HEK293 (cell line): Measurements from ENCODE around the gene ZNF19.

Experiments used
- BCL11A ChIP-seq: fragments of 450-650 bp; formaldehyde crosslinking; IDR thresholded peaks from 2 replicates; pipeline ENCODE4 v1.5.1; 2016; ENCODE audit warnings: low read depth, missing biosample characterization, missing genetic modification characterization
- CTCF ChIP-seq: fragments of 450-650 bp; formaldehyde crosslinking; IDR thresholded peaks from 2 replicates; pipeline ENCODE4 v1.5.1; 2016; ENCODE audit warnings: missing biosample characterization, missing genetic modification characterization
- KLF10 ChIP-seq: fragments of 450-650 bp; IDR thresholded peaks from 2 replicates; pipeline ENCODE4 v1.5.1; 2018; ENCODE audit warnings: missing biosample characterization, mild to moderate bottlenecking, missing genetic modification characterization
- KLF9 ChIP-seq: fragments of 450-650 bp; formaldehyde crosslinking; IDR thresholded peaks from 2 replicates; pipeline ENCODE4 v1.5.1; 2016; ENCODE audit warnings: missing biosample characterization, missing genetic modification characterization, low read depth
- MZF1 ChIP-seq: fragments of 450-650 bp; formaldehyde crosslinking; IDR thresholded peaks from 2 replicates; pipeline ENCODE4 v1.5.1; 2017; ENCODE audit warnings: missing biosample characterization, missing genetic modification characterization, borderline replicate concordance
- OVOL3 ChIP-seq: fragments of 450-650 bp; formaldehyde crosslinking; IDR thresholded peaks from 2 replicates; pipeline ENCODE4 v1.5.1; 2016; ENCODE audit warnings: missing biosample characterization, missing genetic modification characterization
- PBX3 ChIP-seq: sonication (generic); formaldehyde crosslinking; IDR thresholded peaks from 2 replicates; pipeline ENCODE4 v1.8.1; 2022; ENCODE audit warnings: mild to moderate bottlenecking, moderate library complexity, missing genetic modification reagents
- SP7 ChIP-seq: fragments of 450-650 bp; formaldehyde crosslinking; IDR thresholded peaks from 2 replicates; pipeline ENCODE4 v1.5.1; 2016; ENCODE audit warnings: missing biosample characterization, missing genetic modification characterization
- ZBTB11 ChIP-seq: fragments of 450-650 bp; formaldehyde crosslinking; conservative IDR thresholded peaks from 2 replicates; pipeline ENCODE4 v1.5.1; 2016; ENCODE audit warnings: low read depth, missing biosample characterization, missing genetic modification characterization
- ZBTB48 ChIP-seq: fragments of 450-650 bp; formaldehyde crosslinking; IDR thresholded peaks from 2 replicates; pipeline ENCODE4 v1.5.1; 2016; ENCODE audit warnings: missing biosample characterization, missing genetic modification characterization
- ZBTB49 ChIP-seq: fragments of 450-650 bp; formaldehyde crosslinking; IDR thresholded peaks from 2 replicates; pipeline ENCODE4 v1.5.1; 2016; ENCODE audit warnings: missing biosample characterization, missing genetic modification characterization, low read depth
- ZBTB6 ChIP-seq: fragments of 450-650 bp; formaldehyde crosslinking; IDR thresholded peaks from 2 replicates; pipeline ENCODE4 v1.5.1; 2017; ENCODE audit warnings: missing biosample characterization, missing genetic modification characterization
- ZBTB7A ChIP-seq: fragments of 450-650 bp; formaldehyde crosslinking; IDR thresholded peaks from 2 replicates; pipeline ENCODE4 v1.5.1; 2016; ENCODE audit warnings: low read depth, missing biosample characterization, missing genetic modification characterization
- ZFP3 ChIP-seq: fragments of 450-650 bp; formaldehyde crosslinking; IDR thresholded peaks from 2 replicates; pipeline ENCODE4 v1.5.1; 2016; ENCODE audit warnings: low read depth, missing biosample characterization, missing genetic modification characterization
- ZNF169 ChIP-seq: fragments of 450-650 bp; formaldehyde crosslinking; IDR thresholded peaks from 2 replicates; pipeline ENCODE4 v1.5.1; 2016; ENCODE audit warnings: missing biosample characterization, missing genetic modification characterization
- ZNF175 ChIP-seq: fragments of 450-650 bp; formaldehyde crosslinking; IDR thresholded peaks from 2 replicates; pipeline ENCODE4 v1.5.1; 2016; ENCODE audit warnings: missing biosample characterization, missing genetic modification characterization
- ZNF211 ChIP-seq: fragments of 450-650 bp; formaldehyde crosslinking; IDR thresholded peaks from 2 replicates; pipeline ENCODE4 v1.5.1; 2016; ENCODE audit warnings: low read depth, missing biosample characterization, missing genetic modification characterization
- ZNF292 ChIP-seq: fragments of 450-650 bp; formaldehyde crosslinking; IDR thresholded peaks from 2 replicates; pipeline ENCODE4 v1.5.1; 2016; ENCODE audit warnings: low read depth, missing biosample characterization, missing genetic modification characterization, borderline replicate concordance
- ZNF341 ChIP-seq: fragments of 450-650 bp; formaldehyde crosslinking; IDR thresholded peaks from 2 replicates; pipeline ENCODE4; 2016; ENCODE audit warnings: low read depth, missing biosample characterization, missing genetic modification characterization
- ZNF514 ChIP-seq: fragments of 450-650 bp; formaldehyde crosslinking; IDR thresholded peaks from 2 replicates; pipeline ENCODE4 v1.5.1; 2016; ENCODE audit warnings: missing biosample characterization, missing genetic modification characterization
- ZNF521 ChIP-seq: fragments of 450-650 bp; formaldehyde crosslinking; IDR thresholded peaks from 2 replicates; pipeline ENCODE4 v1.5.1; 2017; ENCODE audit warnings: missing biosample characterization, mild to moderate bottlenecking, missing genetic modification characterization
- ZNF548 ChIP-seq: fragments of 450-650 bp; formaldehyde crosslinking; IDR thresholded peaks from 2 replicates; pipeline ENCODE4 v1.5.1; 2016; ENCODE audit warnings: missing biosample characterization, missing genetic modification characterization
- ZNF645 ChIP-seq: fragments of 450-650 bp; formaldehyde crosslinking; IDR thresholded peaks from 2 replicates; pipeline ENCODE4; 2016; ENCODE audit warnings: missing biosample characterization, missing genetic modification characterization
- ZNF792 ChIP-seq: fragments of 450-650 bp; formaldehyde crosslinking; IDR thresholded peaks from 2 replicates; pipeline ENCODE4 v1.5.1; 2016; ENCODE audit warnings: missing biosample characterization, missing genetic modification characterization
- ZNF830 ChIP-seq: fragments of 450-650 bp; IDR thresholded peaks from 2 replicates; pipeline ENCODE4 v1.5.0; 2018; ENCODE audit warnings: missing biosample characterization, missing genetic modification characterization, low read depth, mild to moderate bottlenecking, moderate library complexity

ZNF19 gene

GRCh38 chr16:71461686-71462648 lies 27.2 kb downstream of the ZNF19 start, which contains the start of gene ZNF23 (continued):
- TF ChIP-seq BCL11A (tag by site-specific recombination) (no peak), KLF9 (tag by site-specific recombination) (peak; percentile 34; the same call in 1 of the 2 replicates), ZBTB6 (no peak), MZF1 (tag by site-specific recombination) (no peak), ZNF175 (tag by site-specific recombination) (no peak), ZBTB7A (tag by site-specific recombination) (no peak), ZNF211 (tag by site-specific recombination) (no peak), ZBTB48 (peak; percentile 68), ZNF830 (tag by site-specific recombination) (no peak), ZBTB11 (tag by site-specific recombination) (peak; percentile 95), ZNF548 (tag by site-specific recombination) (no peak), CTCF (peak; percentile 55), ZNF645 (tag by site-specific recombination) (no peak), ZNF292 (tag by site-specific recombination) (no peak), ZNF169 (tag by site-specific recombination) (no peak), ZNF521 (no peak), ZNF341 (peak; percentile 60), ZFP3 (tag by site-specific recombination) (no peak), ZNF792 (tag by site-specific recombination) (no peak), SP7 (tag by site-specific recombination) (peak; percentile 76), ZBTB49 (tag by site-specific recombination) (no peak), ZNF514 (tag by site-specific recombination) (no peak), KLF10 (no peak), PBX3 (CRISPR knock-in tag) (no peak), OVOL3 (tag by site-specific recombination) (peak; percentile 45; the same call in 1 of the 2 replicates)
